HG03354 (cell line): ENCODE measurements around the gene FAM221B.

Source experiments
- ATAC-seq: cut with Tn5 transposase; IDR thresholded peaks from one replicate; pipeline ENCODE4 v1.9.1; 2021; ENCODE audit warnings: mild to moderate bottlenecking; ENCODE audit not compliant: unreplicated experiment, poor library complexity, severe bottlenecking

Gene FAM221B

DNA sequence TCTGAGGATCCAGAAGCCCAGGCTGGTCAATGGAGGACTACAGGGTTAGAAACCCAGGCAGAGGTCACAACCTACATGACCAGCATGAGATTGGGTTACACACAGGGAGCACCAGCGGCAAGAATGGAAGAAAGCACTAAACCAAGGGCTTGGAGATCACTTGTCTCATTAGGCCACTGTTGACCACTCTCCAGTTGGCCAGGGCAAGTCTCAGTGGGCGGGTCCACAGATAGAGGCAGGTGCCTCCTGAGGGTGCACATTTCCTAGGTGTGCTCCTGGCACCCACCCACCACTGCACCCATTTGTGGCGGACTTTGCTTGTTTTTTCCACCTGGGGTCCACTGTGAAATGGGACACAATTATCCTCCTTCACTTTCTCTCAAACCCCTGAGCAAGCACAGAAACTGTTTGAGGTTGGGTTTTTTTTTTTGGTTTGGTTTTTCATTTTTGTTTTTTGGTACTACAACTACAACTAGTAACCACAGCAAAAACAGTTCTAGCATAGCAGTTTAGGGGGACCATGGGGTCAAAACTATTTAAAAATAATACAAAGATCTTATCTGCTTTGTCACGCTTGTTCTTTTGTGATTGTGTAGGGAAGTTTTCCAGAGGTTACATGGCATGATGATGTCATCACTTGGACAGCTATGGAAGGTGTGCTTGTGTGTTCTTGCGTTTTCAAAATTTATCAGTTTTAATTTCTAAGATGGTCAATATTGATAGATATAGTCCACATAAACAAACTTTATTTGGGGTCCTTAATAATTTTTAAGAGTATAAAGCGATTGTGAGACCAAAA, 31.0 kb downstream of the FAM221B start:
- no peak for ATAC-seq

GRCh38 chr9:35795695-35796094, 32.8 kb downstream of the FAM221B start:
- no peak for ATAC-seq

DNA sequence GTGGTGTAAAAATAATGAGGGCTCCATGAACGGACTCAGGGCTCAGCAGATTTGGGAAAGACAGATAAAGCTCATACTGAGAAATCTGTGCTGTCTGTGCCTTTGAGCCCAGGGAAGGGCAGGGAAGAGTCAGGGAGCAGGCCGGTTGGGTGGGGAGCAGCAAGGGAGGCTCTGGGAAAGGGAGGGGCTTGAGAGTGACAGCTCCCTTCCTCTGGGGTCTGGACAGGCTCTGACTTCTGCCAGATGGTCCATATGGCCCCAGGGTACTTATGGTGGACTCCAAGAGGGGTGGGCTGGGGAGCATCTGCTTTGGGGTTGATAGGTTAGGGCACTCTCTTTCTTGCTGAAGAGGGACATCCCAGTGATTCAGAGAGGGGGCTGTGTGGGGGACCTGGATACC, 35.1 kb downstream of the FAM221B start:
- no peak for ATAC-seq

GRCh38 chr9:35792826-35793225, 35.7 kb downstream of the FAM221B start:
- no peak for ATAC-seq

GRCh38 chr9:35792024-35792813, 36.3 kb downstream of the FAM221B start:
- no peak for ATAC-seq

DNA sequence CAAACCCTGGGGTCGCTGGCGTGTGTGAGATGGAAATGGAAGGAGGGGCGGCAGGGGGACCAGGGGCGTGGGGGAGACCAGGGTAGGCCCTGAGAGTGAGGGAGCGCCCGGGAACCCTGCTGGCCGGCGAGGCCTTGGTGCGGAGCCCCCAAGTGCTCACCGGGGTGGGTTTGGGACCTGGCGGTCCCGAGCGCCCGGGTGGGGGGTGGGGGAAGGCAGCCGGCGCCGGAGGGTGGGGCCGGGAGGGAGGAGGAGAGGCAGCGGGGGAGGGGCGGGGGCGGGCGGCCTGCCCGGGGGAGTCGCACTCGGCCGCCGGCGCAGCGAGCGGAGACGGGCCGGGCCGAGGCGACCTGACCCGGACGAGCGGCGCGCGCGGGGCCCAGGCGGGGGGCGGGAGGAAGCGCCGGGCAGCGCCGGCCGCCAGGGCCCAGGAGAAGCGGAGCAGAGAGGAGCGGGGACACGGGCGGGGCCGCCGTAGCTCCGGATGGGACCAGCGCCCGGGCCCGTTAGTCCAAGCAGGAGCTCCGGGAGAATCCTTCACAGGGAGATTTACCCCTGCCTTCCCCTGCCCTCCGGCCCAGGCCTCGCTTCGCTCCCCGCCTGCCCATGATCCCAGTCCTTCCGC, 37.1 kb downstream of the FAM221B start, which contains the start of gene NPR2:
Gene NPR2 (plus strand): TSS at position 295 of the 625 bp plus-strand sequence. CDS start 818 bp downstream, outside the sequence.
- no peak for ATAC-seq

DNA sequence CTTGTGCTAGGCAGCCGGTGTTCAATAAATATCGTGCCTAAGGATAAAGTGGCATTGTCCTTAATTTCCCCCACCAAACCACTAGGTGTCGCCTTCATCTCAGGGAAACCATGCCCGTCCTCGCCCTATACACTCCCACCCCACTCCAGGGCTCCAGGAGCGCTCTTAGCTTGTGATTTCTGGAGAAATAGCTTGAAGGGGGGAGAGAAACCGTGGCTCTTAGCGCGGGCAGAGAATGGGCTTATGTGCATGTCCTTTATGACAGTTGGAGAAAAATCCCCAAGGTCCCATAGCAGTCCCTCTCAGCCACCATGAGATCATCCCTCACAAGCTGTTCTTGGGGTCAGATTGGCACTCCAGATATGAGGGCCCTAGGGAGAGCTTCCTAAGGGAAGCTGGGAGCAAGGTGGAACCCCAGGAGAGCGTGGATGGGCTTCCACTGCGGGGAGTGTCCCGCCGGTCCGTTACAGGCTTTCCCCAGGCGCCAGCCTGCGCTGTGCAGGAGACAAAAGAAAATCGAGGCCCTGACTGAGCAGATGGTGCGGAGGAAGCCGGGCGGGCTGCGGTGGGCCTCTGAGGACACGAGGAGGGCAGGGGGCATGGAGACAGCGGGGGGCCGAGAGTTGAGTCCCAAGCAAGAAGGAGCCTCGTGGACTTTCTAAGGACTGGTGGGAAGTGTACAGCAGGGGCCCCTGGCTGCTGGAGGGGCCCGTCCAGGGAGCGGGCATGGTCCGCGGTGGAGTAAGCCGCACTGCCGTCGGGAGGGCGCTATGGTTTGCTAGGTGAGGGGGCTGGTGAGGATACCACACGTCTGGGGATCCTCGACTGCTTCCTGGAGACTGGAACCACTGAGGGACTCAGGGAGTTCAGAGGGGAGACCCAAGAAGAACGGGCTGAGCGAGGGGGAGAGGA, 37.9 kb downstream of the FAM221B start:
- no peak for ATAC-seq

DNA sequence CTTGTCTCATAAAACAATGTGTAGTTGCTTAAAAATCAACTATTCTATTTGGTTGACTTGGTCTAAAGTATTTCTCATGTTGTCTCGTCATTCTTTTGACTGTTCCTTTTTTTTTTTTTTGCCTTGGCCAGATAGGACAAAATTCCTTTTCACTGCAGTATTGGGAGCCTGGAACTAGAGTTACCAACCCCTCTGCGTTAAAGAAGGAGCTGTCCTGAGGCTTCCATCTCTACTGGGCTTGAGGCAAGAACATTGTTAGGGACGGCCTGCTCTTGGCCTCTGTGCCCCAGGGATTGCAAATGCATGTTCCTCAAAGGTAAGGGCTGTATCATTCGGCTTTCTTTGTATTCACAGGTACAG, 38.5 kb downstream of the FAM221B start:
- ATAC-seq = no peak

- no peak for ATAC-seq
These were observed 39.0 kb downstream of the FAM221B start for GRCh38 chr9:35789541-35789940.

DNA sequence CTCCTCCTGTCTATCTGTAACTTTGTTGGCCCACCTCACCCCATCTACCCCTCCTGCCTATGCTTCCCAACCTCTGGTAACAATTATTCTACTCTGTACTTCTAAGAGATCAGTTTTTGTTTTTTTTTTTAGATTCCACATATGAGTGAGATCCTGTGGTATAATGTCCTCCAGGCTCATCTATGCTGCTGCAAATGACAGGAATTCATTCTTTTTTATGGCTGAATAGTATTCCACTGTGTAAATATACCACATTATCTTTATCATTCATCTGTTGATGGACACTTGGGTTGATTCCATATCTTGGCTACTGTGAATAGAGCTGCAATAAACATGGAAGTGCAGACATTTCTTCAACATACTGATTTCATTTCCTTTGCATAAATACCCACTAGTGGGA, 45.1 kb downstream of the FAM221B start:
- ATAC-seq = no peak

DNA sequence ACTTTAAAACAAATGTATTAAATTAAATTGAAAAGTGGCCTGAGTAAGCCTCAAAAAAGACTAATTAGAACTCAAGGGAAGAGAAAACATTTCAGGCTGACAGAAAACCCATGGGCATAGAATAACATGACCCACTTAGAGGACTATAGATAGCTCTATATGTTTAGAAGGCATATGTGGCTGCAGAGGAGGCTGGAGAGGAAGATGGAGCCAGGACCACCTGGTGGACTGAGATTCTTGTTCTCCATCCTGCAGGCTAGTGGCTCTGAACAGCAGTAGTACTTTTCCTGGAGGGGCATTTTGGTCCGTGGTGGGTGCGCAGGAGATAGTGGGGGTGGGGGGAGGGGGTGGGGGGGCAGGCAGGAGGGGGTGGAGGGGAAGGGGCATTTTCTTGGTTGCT, 47.5 kb downstream of the FAM221B start:
- ATAC-seq = no peak

- no peak for ATAC-seq
These were observed 50.0 kb downstream of the FAM221B start for GRCh38 chr9:35778496-35778895.

- no peak for ATAC-seq
These were observed 52.5 kb downstream of the FAM221B start for GRCh38 chr9:35776018-35776417.

DNA sequence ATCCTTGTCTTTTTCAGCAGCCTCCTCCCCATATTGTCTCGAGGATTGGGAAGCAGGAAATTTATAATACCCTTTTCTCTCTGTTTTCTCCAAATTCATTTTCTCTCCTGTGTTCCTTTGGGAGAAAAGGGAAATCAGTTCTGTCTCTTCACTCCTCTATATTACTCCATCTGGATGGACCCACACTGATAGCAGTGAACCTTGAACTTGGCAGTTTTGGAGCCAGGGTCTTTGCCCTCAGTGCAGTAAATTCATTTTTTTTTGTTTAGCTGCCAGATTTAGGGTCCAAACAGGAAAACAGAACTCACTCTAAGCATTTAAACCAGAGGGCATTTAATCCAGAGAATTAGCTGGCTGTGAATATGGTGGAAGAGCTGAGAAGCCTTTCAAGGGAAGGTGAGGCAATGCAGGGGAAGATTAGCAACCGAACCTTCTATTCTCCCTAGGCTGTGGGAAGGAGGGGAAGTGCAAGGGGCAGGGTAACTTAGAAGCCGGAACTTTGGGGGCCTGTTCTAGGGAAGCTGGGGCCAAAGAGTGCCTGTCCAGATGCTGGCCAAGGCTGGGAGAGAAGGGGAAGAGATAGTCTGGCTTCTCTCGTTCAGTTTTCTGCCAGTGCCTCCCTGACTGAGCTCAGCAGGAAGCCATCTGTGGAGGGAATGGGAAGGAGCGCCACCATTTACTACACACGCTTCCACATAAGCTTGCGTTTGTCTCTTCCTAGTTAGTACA, 53.5 kb downstream of the FAM221B start:
- ATAC-seq = no peak

DNA sequence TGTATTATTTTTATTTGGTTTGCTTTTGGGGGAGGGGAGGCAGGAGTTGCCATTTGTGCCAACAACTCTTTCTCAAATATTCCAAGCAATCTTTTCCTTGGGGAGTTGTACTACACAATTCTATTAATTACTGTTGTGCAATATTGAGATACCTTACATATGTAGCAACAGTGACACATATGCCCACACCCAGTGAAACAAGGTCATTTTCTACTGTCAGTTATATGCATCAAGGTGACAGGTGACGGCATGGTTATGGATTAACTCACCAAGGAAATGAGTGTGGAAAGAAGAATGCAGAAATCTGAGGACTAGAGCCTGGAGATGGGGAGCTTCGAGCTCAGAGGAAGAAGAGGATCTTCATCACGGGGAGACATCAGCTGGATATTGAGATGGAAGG, 56.6 kb downstream of the FAM221B start:
- ATAC-seq = no peak

DNA sequence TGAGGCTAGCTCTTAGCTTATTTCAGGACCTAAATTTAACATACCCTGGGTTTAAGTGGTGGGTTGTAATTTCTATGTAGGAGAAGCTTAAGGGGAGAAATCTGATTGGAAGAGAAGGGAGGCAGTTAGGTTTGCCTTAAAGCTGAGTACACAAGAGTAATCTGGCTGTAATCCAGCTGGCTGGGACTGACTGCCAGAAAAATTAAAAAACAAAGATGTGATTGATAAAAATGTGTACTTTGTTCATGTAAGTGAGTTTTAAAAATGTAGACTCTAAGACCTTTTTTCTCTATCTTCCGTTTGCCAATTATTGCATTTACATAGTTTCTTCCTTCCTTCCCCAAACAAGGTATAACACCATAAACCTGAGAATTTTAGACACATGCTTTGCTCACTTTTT, 57.0 kb downstream of the FAM221B start:
- no peak for ATAC-seq

DNA sequence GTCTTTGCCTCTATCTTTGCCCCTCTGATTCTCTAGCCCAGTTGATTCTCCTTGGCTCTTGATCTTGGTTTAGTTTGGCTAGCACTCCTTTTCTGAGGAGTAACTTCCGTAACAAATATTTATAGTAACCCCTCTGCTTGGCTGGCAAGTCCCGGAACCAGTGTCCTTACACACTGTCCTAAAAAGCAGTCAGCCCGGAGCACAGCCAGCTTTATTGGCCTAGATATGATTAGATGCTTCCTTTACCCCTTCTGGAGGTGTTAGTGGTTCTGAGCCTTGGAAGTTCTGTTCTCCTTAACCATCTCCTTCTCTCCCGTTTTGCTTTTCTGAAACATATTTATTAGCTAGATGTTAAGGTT, 57.5 kb downstream of the FAM221B start:
- ATAC-seq = no peak

GRCh38 chr9:35769763-35770162, 58.8 kb downstream of the FAM221B start:
- no peak for ATAC-seq

DNA sequence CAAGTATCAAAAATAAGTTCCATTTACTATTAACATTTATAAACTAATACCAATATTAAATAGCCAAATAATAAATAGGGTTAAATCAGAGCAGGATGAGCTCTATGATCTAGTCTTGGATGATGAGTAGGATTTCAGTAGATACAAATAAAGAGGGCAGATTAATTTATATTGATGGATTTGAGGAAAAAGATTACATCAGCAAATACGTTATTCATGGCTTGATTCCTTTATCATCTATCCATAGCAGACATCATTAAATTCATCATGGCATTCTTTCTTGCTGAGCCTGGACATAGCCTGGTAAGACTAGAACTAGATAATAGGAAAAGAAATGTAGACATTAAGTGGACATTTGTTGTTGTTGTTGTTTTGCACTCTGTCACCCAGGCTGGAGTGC, 61.1 kb downstream of the FAM221B start:
- no peak for ATAC-seq
